HepG2 (cell line): ENCODE measurements around the gene CTBP1. TPM values are rescaled to one million over a fixed set of nuclear protein-coding genes. Genes with fewer than 3 reads are reported as not detected.

Source experiments
- AGO1 ChIP-seq: fragments of 200-400 bp; formaldehyde crosslinking; IDR thresholded peaks from 2 replicates; pipeline ENCODE4 v1.6.1; 2017; ENCODE audit warnings: mild to moderate bottlenecking, low read depth, low read length, moderate library complexity; ENCODE audit not compliant: poor library complexity, severe bottlenecking
- BHLHE40 ChIP-seq: IDR thresholded peaks from 2 replicates; pipeline ENCODE4 v1.6.1; 2011; ENCODE audit warnings: low read length, improper control_type of control experiment
- BRD4 ChIP-seq: sonication (generic); formaldehyde crosslinking; IDR thresholded peaks from 2 replicates; pipeline ENCODE4 v1.4.0; 2020; ENCODE audit warnings: missing genetic modification reagents
- DDIT3 ChIP-seq: sonication (generic); formaldehyde crosslinking; IDR thresholded peaks from 2 replicates; pipeline ENCODE4 v1.4.0; 2020; ENCODE audit warnings: mild to moderate bottlenecking, missing genetic modification reagents
- DMAP1 ChIP-seq: IDR thresholded peaks from 2 replicates; pipeline ENCODE4 v1.6.1; 2016
- ELF4 ChIP-seq: sonication (generic); formaldehyde crosslinking; IDR thresholded peaks from 2 replicates; pipeline ENCODE4 v1.5.0; 2020; ENCODE audit warnings: missing genetic modification reagents, mild to moderate bottlenecking, moderate library complexity, borderline replicate concordance
- FOXM1 ChIP-seq: sonication (generic); formaldehyde crosslinking; IDR thresholded peaks from 2 replicates; pipeline ENCODE4 v1.5.0; 2020; ENCODE audit warnings: missing genetic modification reagents
- GLI4 ChIP-seq: sonication (generic); formaldehyde crosslinking; IDR thresholded peaks from 2 replicates; pipeline ENCODE4 v1.5.1; 2020; ENCODE audit warnings: missing genetic modification reagents, mild to moderate bottlenecking, moderate library complexity, borderline replicate concordance
- KAT7 ChIP-seq: IDR thresholded peaks from 2 replicates; pipeline ENCODE4 v1.6.1; 2018; ENCODE audit warnings: borderline replicate concordance, missing compliant biosample characterization
- KDM2A ChIP-seq: sonication (generic); formaldehyde crosslinking; IDR thresholded peaks from 2 replicates; pipeline ENCODE4 v1.4.0; 2020; ENCODE audit warnings: low read depth, missing genetic modification reagents, borderline replicate concordance
- KLF15 ChIP-seq: sonication (generic); formaldehyde crosslinking; IDR thresholded peaks from 2 replicates; pipeline ENCODE4 v1.8.1; 2023; ENCODE audit warnings: borderline replicate concordance, mild to moderate bottlenecking, inconsistent platforms, missing genetic modification reagents, mixed read lengths
- MEF2D ChIP-seq: sonication (generic); formaldehyde crosslinking; IDR thresholded peaks from 2 replicates; pipeline ENCODE4 v1.5.1; 2020; ENCODE audit warnings: mild to moderate bottlenecking, missing genetic modification reagents
- NCOA5 ChIP-seq: sonication (generic); formaldehyde crosslinking; IDR thresholded peaks from 2 replicates; pipeline ENCODE4 v1.4.0; 2020; ENCODE audit warnings: missing genetic modification reagents
- NFE2L2 ChIP-seq: fragments of 150-350 bp; IDR thresholded peaks from 2 replicates; pipeline ENCODE4 v1.6.1; 2014; ENCODE audit warnings: low read length
- PAX8 ChIP-seq: sonication (generic); formaldehyde crosslinking; IDR thresholded peaks from 2 replicates; pipeline ENCODE4 v1.8.0; 2022; ENCODE audit warnings: mild to moderate bottlenecking, missing genetic modification reagents, borderline replicate concordance
- PHB2 ChIP-seq: fragments of 450-650 bp; IDR thresholded peaks from 2 replicates; pipeline ENCODE4 v1.6.1; 2018; ENCODE audit not compliant: partially characterized antibody
- POLR2AphosphoS5 ChIP-seq: IDR thresholded peaks from 2 replicates; pipeline ENCODE4 v1.6.1; 2012; ENCODE audit warnings: low read depth, low read length
- SMC3 ChIP-seq: IDR thresholded peaks from 2 replicates; pipeline ENCODE4 v1.6.1; 2011; ENCODE audit warnings: low read length, improper control_type of control experiment
- TGIF2 ChIP-seq: IDR thresholded peaks from 2 replicates; pipeline ENCODE4 v1.6.1; 2016; ENCODE audit warnings: control low read depth, missing compliant biosample characterization
- ZHX2 ChIP-seq, 2 experiments: sonication (generic) in 1 of 2; formaldehyde crosslinking in 1 of 2; IDR thresholded peaks; 2 replicates each; pipeline versions ENCODE4 v1.6.1 to v1.9.0; 2014 to 2022; ENCODE audit warnings: antibody characterized with exemption in 1 of 2, borderline replicate concordance in 1 of 2, inconsistent platforms in 1 of 2, low read depth in 1 of 2, missing genetic modification reagents in 1 of 2
- ZKSCAN1 ChIP-seq: fragments of 150-350 bp; IDR thresholded peaks from 2 replicates; pipeline ENCODE4 v1.6.1; 2014; ENCODE audit warnings: low read length
- ZNF12 ChIP-seq: sonication (generic); formaldehyde crosslinking; IDR thresholded peaks from 2 replicates; pipeline ENCODE4 v1.5.0; 2020; ENCODE audit warnings: missing genetic modification reagents
- ZNF296 ChIP-seq: sonication (generic); formaldehyde crosslinking; conservative IDR thresholded peaks from 2 replicates; pipeline ENCODE4 v1.5.0; 2020; ENCODE audit warnings: mild to moderate bottlenecking, missing genetic modification reagents
- ZNF335 ChIP-seq: sonication (generic); formaldehyde crosslinking; IDR thresholded peaks from 2 replicates; pipeline ENCODE4 v1.4.0; 2020; ENCODE audit warnings: missing genetic modification reagents
- ZNF543 ChIP-seq: sonication (generic); formaldehyde crosslinking; IDR thresholded peaks from 2 replicates; pipeline ENCODE4 v1.4.0; 2020; ENCODE audit warnings: mild to moderate bottlenecking, missing genetic modification reagents
- ZNF839 ChIP-seq: sonication (generic); formaldehyde crosslinking; IDR thresholded peaks from 2 replicates; pipeline ENCODE4 v1.4.0; 2020; ENCODE audit warnings: missing genetic modification reagents, mild to moderate bottlenecking, borderline replicate concordance
- polyA plus RNA-seq, 8 experiments: library from polyadenylated mRNA; depleted of rRNA in 3 of 8; stranded (reverse) in 7 of 8; unstranded in 1 of 8; fragments of >200 nt; fragmentation: Illumina TruSeq in 4 of 8; extraction: Trizol in 4 of 8; gene quantifications; 2 replicates each; pipeline versions ENCODE4 v1.2.1 to v1.2.3, GENCODE V29; 2011 to 2016; ENCODE audit warnings: low read depth in 4 of 8, missing spikeins in 1 of 8, mixed read lengths in 1 of 8; ENCODE audit not compliant: insufficient read depth in 1 of 8
- total RNA-seq, 5 experiments: library from RNA; depleted of rRNA; stranded (reverse); fragments of >200 nt; fragmentation: Illumina TruSeq; extraction: Trizol; gene quantifications; 2 replicates each; pipeline ENCODE4 v1.2.3, GENCODE V29; 2016; ENCODE audit warnings: low read depth in 1 of 5

CTBP1 gene
- total and polyA plus RNA-seq, 2 of the 13 experiments (the other 11 are each of a cell fraction or from before 2014, with no cell fraction given), result 78.5 to 112 TPM

- TF ChIP-seq PAX8 (CRISPR knock-in tag) (no peak), KLF15 (no peak), PHB2 (no peak), ELF4 (CRISPR knock-in tag) (no peak), FOXM1 (CRISPR knock-in tag) (no peak), BHLHE40 (0 out of 2 replicates have a peak, but pooled peaks have one; percentile 13), DDIT3 (CRISPR knock-in tag) (no peak), KAT7 (CRISPR knock-in tag) (peak; percentile 40; the same call in 1 of the 2 replicates), GLI4 (CRISPR knock-in tag) (no peak), POLR2AphosphoS5 (peak; percentile 81), ZNF335 (CRISPR knock-in tag) (0 out of 2 replicates have a peak, but pooled peaks have one; percentile 20), DMAP1 (CRISPR knock-in tag) (peak; percentile 57), ZNF543 (CRISPR knock-in tag) (0 out of 2 replicates have a peak, but pooled peaks have one; percentile 26), NCOA5 (CRISPR knock-in tag) (no peak), MEF2D (no peak), TGIF2 (CRISPR knock-in tag) (peak; percentile 73; the same call in 1 of the 2 replicates), BRD4 (CRISPR knock-in tag) (no peak), ZNF839 (CRISPR knock-in tag) (no peak), SMC3 (no peak), AGO1 (peak; percentile 56), ZNF12 (no peak), KDM2A (CRISPR knock-in tag) (peak; percentile 95), NFE2L2 (no peak), ZKSCAN1 (no peak), ZNF296 (CRISPR knock-in tag) (no peak), ZHX2 (IDR thresholded peaks at IDR 0.05; ENCODE audit: low read depth) (peak; percentile 63; the same call in 1 of the 2 replicates), ZHX2 (CRISPR knock-in tag; IDR thresholded peaks at IDR 0.05; ENCODE audit: borderline replicate concordance) (no peak)
Observed at GRCh38 chr4:1289207-1290164, 40.6 kb upstream of the CTBP1 start, which contains the start of gene MAEA (continued).
